T47D (cell line): ENCODE results near the gene FLYWCH1.
"Not testable (repeated sequence)": the region's sequence is repeated elsewhere in the genome, so short reads cannot be mapped to it uniquely, and the experiment has no call there.

Experiments used
- DNase-seq, 2 experiments: peaks; one replicate each; pipeline versions ENCODE4 v3.0.0 to v3.0.0-alpha.2; 2011 to 2012; ENCODE audit warnings: low read depth in 1 of 2, low spot score in 1 of 2
- JUND ChIP-seq: IDR thresholded peaks from 2 replicates; pipeline ENCODE4 v1.6.1; 2012; ENCODE audit warnings: low read depth
- in situ Hi-C: cut with HindIII; loops from 2 replicates; pipeline ENCODE4 v1.10.0; 2016; ENCODE audit warnings: low sequenced_read_pairs, low pct_unique_long_range_greater_than_20kb

FLYWCH1 gene

DNA sequence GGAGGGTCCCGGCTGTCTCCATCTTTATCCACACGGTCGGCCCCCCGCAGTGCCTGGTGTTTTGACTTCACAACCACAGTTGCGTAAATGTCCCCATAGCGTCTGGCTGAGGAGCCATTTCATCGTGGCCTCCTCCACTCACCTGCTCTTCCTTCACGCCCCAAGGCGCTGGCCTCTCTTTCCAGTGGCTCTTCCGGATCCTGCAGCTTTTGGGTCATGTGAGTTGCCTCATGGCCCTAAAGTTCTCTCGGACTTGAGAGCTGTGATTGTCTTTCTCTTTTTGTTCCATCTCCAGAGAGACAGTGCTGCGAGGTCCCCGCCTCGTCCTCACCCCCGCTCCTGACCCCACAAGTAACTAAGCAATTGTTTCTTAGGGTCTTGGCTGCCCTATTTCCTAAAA is 22.7 kb downstream of the FLYWCH1 start:
- TF ChIP-seq JUND = no peak
- in situ Hi-C loops = no loop called here
- DNase-seq = no peak

- in situ Hi-C loops = no loop called here
- no peak for DNase-seq
- no peak for TF ChIP-seq JUND
Measured at GRCh38 chr16:2936436-2937011, 24.8 kb downstream of the FLYWCH1 start.

DNA sequence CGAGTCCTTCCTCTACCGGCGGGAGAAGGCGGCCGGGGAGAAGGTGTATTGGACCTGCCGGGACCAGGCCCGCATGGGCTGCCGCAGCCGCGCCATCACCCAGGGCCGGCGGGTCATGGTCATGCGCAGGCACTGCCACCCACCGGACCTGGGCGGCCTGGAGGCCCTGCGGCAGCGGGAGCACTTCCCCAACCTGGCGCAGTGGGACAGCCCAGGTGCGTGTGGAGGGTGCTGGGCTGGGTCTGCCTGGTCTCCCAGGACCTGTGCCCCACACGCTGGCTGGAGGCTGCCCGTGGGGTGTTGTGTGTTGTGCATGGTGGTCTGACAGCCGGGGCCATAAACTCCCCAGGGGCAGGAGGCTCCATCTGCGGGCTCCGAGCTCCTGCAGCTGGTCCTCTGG is 25.4 kb downstream of the FLYWCH1 start:
- in situ Hi-C loops = no loop called here
- TF ChIP-seq JUND = no peak

DNA sequence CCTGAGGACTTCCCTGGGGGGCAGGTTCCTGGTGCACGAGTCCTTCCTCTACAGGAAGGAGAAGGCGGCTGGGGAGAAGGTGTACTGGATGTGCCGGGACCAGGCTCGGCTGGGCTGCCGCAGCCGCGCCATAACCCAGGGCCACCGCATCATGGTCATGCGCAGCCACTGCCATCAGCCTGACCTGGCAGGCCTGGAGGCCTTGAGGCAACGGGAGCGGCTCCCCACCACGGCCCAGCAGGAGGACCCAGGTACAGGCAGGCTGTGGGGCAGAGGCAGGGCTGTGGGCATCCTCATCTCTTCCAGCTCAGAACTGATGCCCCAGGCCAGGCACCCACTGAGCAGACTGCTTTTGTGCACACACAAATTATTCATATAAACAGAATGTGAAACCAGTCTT is 26.5 kb downstream of the FLYWCH1 start:
- no peak for TF ChIP-seq JUND
- no peak for DNase-seq
- in situ Hi-C loops = no loop called here

More for the DNA sequence above, 25.4 kb downstream of the FLYWCH1 start:
- DNase-seq = no peak

DNA sequence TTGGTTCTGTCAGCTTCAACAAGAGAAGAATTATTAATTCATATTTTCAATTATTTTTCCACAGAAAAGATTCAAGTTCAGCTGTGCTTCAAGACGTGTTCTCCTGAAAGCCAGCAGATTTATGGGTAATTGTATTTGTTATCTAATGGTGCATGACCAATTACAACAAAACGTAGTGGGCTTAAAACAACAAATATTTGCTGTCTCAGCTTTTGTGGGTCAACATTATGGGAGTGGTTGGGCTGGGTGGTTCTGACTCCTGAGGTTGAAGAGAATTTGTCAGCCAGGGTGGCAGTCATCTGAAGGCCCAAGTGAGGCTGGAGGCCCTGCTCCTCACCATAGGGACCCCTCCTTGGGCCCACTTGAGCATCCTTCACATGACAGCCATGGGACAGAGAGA is 28.2 kb downstream of the FLYWCH1 start:
- in situ Hi-C loops = no loop called here
- no peak for TF ChIP-seq JUND
- DNase-seq = no peak

- DNase-seq = no peak
- TF ChIP-seq JUND = no peak
- in situ Hi-C loops = no loop called here
Measured at GRCh38 chr16:2942045-2942444, 30.3 kb downstream of the FLYWCH1 start.

- in situ Hi-C loops, DNase-seq: not testable (repeated sequence)
Measured at GRCh38 chr16:2943716-2944115, 32.0 kb downstream of the FLYWCH1 start.

DNA sequence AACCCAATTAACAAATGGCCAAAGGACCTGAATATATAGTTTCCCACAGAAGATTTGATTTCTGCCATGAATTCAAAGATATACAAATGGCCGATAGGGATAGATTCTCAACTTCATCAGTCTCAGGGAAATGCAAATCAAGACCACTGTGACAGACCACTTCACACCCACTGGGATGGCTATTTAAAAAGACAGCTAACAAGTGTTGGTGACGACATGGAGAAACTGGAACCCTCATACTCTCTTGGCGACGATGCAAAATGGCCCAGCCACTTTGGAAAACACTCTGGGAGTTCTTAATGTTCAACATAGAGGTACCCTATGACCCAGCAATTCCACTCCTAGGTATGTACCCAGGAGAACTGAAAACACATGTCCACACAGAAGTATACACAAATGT is 34.9 kb downstream of the FLYWCH1 start:
- in situ Hi-C loops = no loop called here
- no peak for DNase-seq
- TF ChIP-seq JUND = no peak

DNA sequence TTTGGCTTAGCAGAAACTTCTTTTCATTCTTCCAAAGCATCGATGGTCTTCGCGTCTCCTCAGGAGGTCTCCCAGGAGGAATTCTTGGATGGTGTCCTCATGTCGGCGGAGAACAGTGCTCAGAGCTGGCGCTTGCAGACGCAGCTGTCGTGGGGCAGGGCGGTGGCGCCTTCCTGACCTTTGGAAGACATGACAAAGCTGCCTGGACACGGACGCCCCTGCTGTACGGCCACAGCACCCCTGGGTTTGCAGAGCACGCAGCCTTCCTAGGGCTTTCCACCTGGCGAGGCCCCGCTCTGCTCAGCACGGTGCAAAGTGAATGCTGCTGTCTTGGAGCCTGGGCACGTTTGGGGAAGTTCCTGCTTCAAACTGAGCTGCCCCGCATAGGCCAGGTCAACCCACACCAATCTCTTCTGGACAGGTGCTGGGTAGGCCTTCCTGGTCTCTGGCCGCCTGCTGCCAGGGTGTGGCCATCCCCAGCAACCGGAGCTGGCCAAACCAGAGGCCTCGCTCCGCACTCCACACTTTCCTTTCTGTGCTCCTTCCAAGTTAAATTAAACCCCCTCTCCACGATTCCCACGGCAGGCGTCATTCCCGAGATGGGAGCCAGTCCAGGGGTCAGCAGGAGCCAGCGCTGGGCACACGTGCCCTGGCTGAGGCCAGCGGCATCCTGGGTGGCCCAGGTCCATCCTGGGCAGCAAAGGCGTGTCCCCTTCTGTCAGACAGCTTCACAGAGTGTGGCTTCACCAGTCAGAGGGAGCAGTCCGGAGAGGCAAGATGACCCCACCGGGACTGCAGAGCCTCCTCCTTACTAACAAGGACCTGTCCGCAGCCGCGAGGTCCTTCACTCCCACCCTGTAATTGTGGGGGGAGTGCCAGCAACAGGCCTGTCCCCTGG is 37.3 kb downstream of the FLYWCH1 start:
- DNase-seq = no peak
- no peak for TF ChIP-seq JUND
- in situ Hi-C loops = no loop called here

DNA sequence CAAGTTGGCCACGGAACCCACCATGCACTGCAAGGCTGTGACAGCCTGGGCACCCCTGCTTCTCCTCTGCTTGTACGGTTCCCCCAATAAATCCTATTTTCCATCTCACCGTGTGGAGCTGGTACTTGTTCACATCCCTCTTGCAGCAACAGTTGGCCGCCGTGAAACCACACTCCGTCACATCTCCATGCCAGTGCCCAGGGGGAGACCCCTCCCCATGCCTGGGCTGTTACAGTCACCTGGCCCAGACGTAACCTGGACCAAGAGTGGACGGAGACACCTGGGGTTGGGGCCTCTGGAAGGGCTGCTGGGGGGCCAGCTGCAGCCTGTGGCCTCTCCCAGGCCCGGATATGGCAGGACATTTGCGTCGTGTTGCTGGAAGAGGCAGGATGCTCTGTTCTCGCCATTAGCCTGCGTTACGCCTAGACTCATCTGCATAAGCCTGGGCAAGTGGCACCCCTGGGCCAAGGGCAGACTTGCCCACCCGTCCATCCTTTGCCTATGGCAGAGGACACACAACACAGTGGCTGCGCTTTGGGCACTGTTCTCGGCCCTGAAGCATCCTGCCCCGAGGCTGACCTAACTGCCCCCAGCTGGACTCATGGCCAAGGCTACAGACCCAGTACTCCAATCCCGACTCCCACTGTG is 38.1 kb downstream of the FLYWCH1 start:
- in situ Hi-C loops = no loop called here
- DNase-seq = no peak
- TF ChIP-seq JUND = no peak

DNA sequence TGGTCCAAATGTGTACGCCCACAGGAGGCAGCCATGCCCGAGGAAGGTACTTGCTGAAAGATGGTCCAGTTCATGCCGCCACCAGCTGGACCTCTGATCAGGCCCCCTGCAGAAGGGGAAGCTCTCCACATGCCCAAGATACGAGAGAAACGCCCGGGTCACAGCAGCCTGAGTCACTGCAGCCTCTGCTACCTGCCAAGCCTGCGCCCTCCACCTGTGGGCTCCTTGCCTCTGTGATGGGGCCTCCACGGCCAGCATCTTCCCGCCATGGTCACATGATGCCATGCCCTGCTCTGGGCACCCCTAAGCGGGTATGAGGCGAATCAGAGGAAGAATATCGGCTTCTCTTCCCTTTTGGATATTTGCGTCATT is 38.6 kb downstream of the FLYWCH1 start:
- in situ Hi-C loops = no loop called here
- no peak for DNase-seq
- no peak for TF ChIP-seq JUND

GRCh38 chr16:2950773-2951172 is 39.0 kb downstream of the FLYWCH1 start:
- in situ Hi-C loops = no loop called here
- DNase-seq = no peak
- no peak for TF ChIP-seq JUND

DNA sequence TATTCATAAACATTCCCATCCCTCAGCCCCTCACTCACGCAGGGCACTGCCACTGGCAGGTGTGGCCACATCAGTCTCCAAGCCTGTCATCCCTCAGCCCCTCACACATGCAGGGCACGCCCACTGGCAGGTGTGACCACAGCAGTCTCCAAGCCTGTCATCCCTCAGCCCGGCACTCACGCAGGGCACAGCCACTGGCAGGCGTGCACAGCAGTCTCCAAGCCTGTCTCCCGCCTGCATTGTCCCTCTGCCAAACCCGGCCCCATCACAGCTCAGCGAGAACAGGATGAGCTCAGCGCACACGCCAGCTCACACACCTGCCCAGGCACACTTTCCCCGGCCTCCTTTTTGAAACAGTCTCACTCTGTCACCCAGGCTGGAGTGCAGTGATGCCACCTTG is 40.9 kb downstream of the FLYWCH1 start:
- DNase-seq = no peak
- in situ Hi-C loops = no loop called here
- no peak for TF ChIP-seq JUND
